ENCODE results near the gene WDR93.
A peak's percentile ranks its signal among the peaks of the same experiment; 100 is the strongest.
"Not testable (repeated sequence)": the region's sequence is repeated elsewhere in the genome, so short reads cannot be mapped to it uniquely, and the experiment has no call there.

The WDR93 gene

GRCh38 chr15:89686522-89686921 is 4.1 kb upstream of the WDR93 start:
- no peak for DNase-seq

GRCh38 chr15:89689930-89690275 is 708 bp upstream of the WDR93 start:
- DNase-seq: not testable (repeated sequence)

- no peak for DNase-seq
These were observed 2.5 kb downstream of the WDR93 start for GRCh38 chr15:89693091-89693490.

GRCh38 chr15:89693696-89694095 is 3.1 kb downstream of the WDR93 start:
- no peak for DNase-seq

- DNase-seq: no peak
These were observed 4.6 kb downstream of the WDR93 start for GRCh38 chr15:89695198-89695597.

- DNase-seq: no peak
These were observed 13.8 kb downstream of the WDR93 start for GRCh38 chr15:89704411-89704810.

GRCh38 chr15:89707577-89707976 is 17.0 kb downstream of the WDR93 start:
- no peak for DNase-seq

- DNase-seq: no peak
These were observed 24.2 kb downstream of the WDR93 start for GRCh38 chr15:89714775-89715174.

- DNase-seq: no peak
These were observed 32.4 kb downstream of the WDR93 start for GRCh38 chr15:89723031-89723430.

GRCh38 chr15:89724621-89725020 is 34.0 kb downstream of the WDR93 start:
- DNase-seq: no peak

- DNase-seq: no peak
These were observed 34.5 kb downstream of the WDR93 start for GRCh38 chr15:89725064-89725463.

GRCh38 chr15:89728254-89728653 is 37.6 kb downstream of the WDR93 start:
- DNase-seq: no peak

GRCh38 chr15:89731275-89731674 is 40.7 kb downstream of the WDR93 start:
- no peak for DNase-seq

- no peak for DNase-seq
These were observed 42.0 kb downstream of the WDR93 start for GRCh38 chr15:89732451-89733172.

- no peak for DNase-seq
These were observed 45.2 kb downstream of the WDR93 start for GRCh38 chr15:89735773-89736172.

GRCh38 chr15:89740137-89740536 is 49.5 kb downstream of the WDR93 start:
- peak; percentile 53 to 77 for DNase-seq

GRCh38 chr15:89743011-89743410 is 52.4 kb downstream of the WDR93 start:
- no peak for DNase-seq

GRCh38 chr15:89743594-89743993 is 53.0 kb downstream of the WDR93 start:
- DNase-seq: no peak

- no peak for DNase-seq
These were observed 54.5 kb downstream of the WDR93 start for GRCh38 chr15:89745131-89745530.

GRCh38 chr15:89745768-89746167 is 55.2 kb downstream of the WDR93 start:
- DNase-seq: no peak

- no peak for DNase-seq
These were observed 55.8 kb downstream of the WDR93 start for GRCh38 chr15:89746386-89746780.

- no peak for DNase-seq
These were observed 57.4 kb downstream of the WDR93 start for GRCh38 chr15:89747708-89748682.

- DNase-seq: no peak
These were observed 58.4 kb downstream of the WDR93 start for GRCh38 chr15:89749054-89749453.

- DNase-seq: no peak
These were observed 58.9 kb downstream of the WDR93 start for GRCh38 chr15:89749526-89749925.
